Measurements from ENCODE around the gene GH2. TPM values are rescaled to one million over a fixed set of nuclear protein-coding genes. Genes with fewer than 3 reads are reported as not detected.
"Not testable (repeated sequence)": the region's sequence is repeated elsewhere in the genome, so short reads cannot be mapped to it uniquely, and the experiment has no call there.

Gene GH2
- total RNA-seq, 2 donors from 2014 or later: not detected

DNA sequence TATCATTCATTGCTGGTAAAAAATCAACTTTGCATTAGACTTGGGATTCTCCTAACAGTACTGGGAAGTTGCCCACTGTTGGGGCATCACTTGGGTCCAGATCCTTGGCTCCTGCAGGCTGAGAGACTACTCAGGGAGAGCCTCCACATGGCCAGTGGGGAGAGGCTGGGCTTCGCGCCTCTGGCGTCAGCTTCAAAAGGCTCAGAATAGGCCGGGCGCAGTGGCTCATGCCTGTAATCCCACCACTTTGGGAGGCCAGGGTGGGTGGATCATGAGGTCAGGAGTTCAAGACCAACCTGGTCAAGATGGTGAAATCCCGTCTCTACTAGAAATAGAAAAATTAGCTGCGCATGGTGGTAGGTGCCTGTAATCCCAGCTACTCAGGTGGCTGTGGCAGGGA lies 32.7 kb upstream of the GH2 start:
- Histone ChIP-seq H3K9me3 (no peaks in the 10 kb centered on the region), H3K36me3 (no peaks in the 10 kb centered on the region), H3K4me3 (no peak overlapping the region), H3K27ac (no peak overlapping the region), H3K27me3 (replicated peaks; ENCODE audit: insufficient read depth) (no peaks in the 10 kb centered on the region), H3K4me1 (ENCODE audit: control insufficient read depth in 1 of 2, low read depth in 2 of 2) (no peaks in the 10 kb centered on the region)
- no peak for TF ChIP-seq CTCF (IDR thresholded peaks at IDR 0.05)
- DNase-seq (ENCODE audit: low spot score): no peak
- no peak for ATAC-seq (ENCODE audit: insufficient number of reproducible peaks, low FRiP score, low read depth)

GRCh38 chr17:63911657-63912100 lies 29.9 kb upstream of the GH2 start:
- DNase-seq (ENCODE audit: low spot score) (no peak), ATAC-seq (ENCODE audit: insufficient number of reproducible peaks, low FRiP score, low read depth) (no peak)
- H3K4me3 ChIP-seq: no peak overlapping the region

GRCh38 chr17:63911041-63911635 lies 29.4 kb upstream of the GH2 start, which contains the start of gene CSHL1:
TSS of gene CSHL1 (minus strand) at chr17:63911258. CDS start at chr17:63911196, 62 bp downstream.
- Histone ChIP-seq H3K27me3 (replicated peaks; ENCODE audit: insufficient read depth) (no peaks in the 10 kb centered on the region), H3K4me1 (ENCODE audit: control insufficient read depth in 1 of 2, low read depth in 2 of 2) (no peaks in the 10 kb centered on the region)

More at GRCh38 chr17:63911657-63912100, 29.9 kb upstream of the GH2 start:
- Histone ChIP-seq H3K9me3 (no peaks in the 10 kb centered on the region), H3K36me3 (no peaks in the 10 kb centered on the region), H3K4me1 (ENCODE audit: control insufficient read depth in 1 of 2, low read depth in 2 of 2) (no peaks in the 10 kb centered on the region), H3K27ac (no peak overlapping the region), H3K27me3 (replicated peaks; ENCODE audit: insufficient read depth) (no peaks in the 10 kb centered on the region)
- TF ChIP-seq CTCF (IDR thresholded peaks at IDR 0.05): peak; percentile 92

GRCh38 chr17:63910096-63910495 lies 28.4 kb upstream of the GH2 start:
- no peak for TF ChIP-seq CTCF (IDR thresholded peaks at IDR 0.05)
- H3K4me1 ChIP-seq (ENCODE audit: control insufficient read depth in 1 of 2, low read depth in 2 of 2): no peaks in the 10 kb centered on the region
- ATAC-seq (ENCODE audit: insufficient number of reproducible peaks, low FRiP score, low read depth) (no peak), DNase-seq (ENCODE audit: low spot score) (no peak)
- H3K27ac ChIP-seq: no peak overlapping the region
- H3K27me3 ChIP-seq (replicated peaks; ENCODE audit: insufficient read depth): no peaks in the 10 kb centered on the region
- no peaks in the 10 kb centered on the region for H3K36me3 ChIP-seq
- no peak overlapping the region for H3K4me3 ChIP-seq
- no peaks in the 10 kb centered on the region for H3K9me3 ChIP-seq

More at GRCh38 chr17:63911041-63911635, 29.4 kb upstream of the GH2 start, which contains the start of gene CSHL1:
- H3K9me3 ChIP-seq: no peaks in the 10 kb centered on the region
- TF ChIP-seq CTCF (IDR thresholded peaks at IDR 0.05): no peak
- no peak for ATAC-seq (ENCODE audit: insufficient number of reproducible peaks, low FRiP score, low read depth)
- H3K27ac ChIP-seq: no peak within 1 kb of the TSS
- no peak for DNase-seq (ENCODE audit: low spot score)
- H3K4me3 ChIP-seq: no peak within 1 kb of the TSS
- H3K36me3 ChIP-seq: no peaks in the 10 kb centered on the region

- not testable (repeated sequence) for H3K27ac ChIP-seq; H3K36me3 ChIP-seq; DNase-seq (ENCODE audit: low spot score); ATAC-seq (ENCODE audit: insufficient number of reproducible peaks, low FRiP score, low read depth); H3K9me3 ChIP-seq; H3K27me3 ChIP-seq (replicated peaks; ENCODE audit: insufficient read depth); H3K4me3 ChIP-seq; H3K4me1 ChIP-seq (ENCODE audit: control insufficient read depth in 1 of 2, low read depth in 2 of 2)
Measured at GRCh38 chr17:63909586-63909985, 27.8 kb upstream of the GH2 start.

GRCh38 chr17:63907161-63907778 lies 25.5 kb upstream of the GH2 start:
- H3K27me3 ChIP-seq (replicated peaks; ENCODE audit: insufficient read depth); H3K36me3 ChIP-seq; H3K27ac ChIP-seq; DNase-seq (ENCODE audit: low spot score); H3K9me3 ChIP-seq; H3K4me3 ChIP-seq; ATAC-seq (ENCODE audit: insufficient number of reproducible peaks, low FRiP score, low read depth); H3K4me1 ChIP-seq (ENCODE audit: control insufficient read depth in 1 of 2, low read depth in 2 of 2): not testable (repeated sequence)

GRCh38 chr17:63904796-63905195 lies 23.1 kb upstream of the GH2 start:
- DNase-seq (ENCODE audit: low spot score); H3K36me3 ChIP-seq; H3K27ac ChIP-seq; H3K27me3 ChIP-seq (replicated peaks; ENCODE audit: insufficient read depth); H3K9me3 ChIP-seq; H3K4me1 ChIP-seq (ENCODE audit: control insufficient read depth in 1 of 2, low read depth in 2 of 2); ATAC-seq (ENCODE audit: insufficient number of reproducible peaks, low FRiP score, low read depth); H3K4me3 ChIP-seq: not testable (repeated sequence)

DNA sequence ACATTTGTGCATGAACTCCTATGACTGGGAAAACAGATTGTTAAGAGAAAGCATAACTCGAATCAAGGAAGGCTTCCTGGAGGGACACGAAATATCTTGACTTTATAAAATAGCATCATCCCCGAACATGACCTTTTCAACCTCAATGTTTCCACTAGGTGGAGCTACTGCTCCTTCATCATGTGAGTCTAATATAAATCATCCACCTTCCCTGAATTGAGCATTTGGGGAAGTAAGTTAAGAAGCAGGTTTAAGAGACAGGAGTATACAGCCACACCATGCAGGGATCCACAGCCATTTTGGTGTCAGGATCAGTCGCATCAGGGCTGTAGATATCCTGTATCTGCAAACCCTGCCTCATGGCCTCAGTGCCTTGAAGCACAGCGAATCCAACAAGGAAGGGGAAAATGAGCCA lies 22.1 kb upstream of the GH2 start:
- H3K4me1 ChIP-seq (ENCODE audit: control insufficient read depth in 1 of 2, low read depth in 2 of 2); H3K27me3 ChIP-seq (replicated peaks; ENCODE audit: insufficient read depth); DNase-seq (ENCODE audit: low spot score); H3K27ac ChIP-seq; H3K9me3 ChIP-seq; H3K4me3 ChIP-seq; ATAC-seq (ENCODE audit: insufficient number of reproducible peaks, low FRiP score, low read depth); H3K36me3 ChIP-seq: not testable (repeated sequence)

DNA sequence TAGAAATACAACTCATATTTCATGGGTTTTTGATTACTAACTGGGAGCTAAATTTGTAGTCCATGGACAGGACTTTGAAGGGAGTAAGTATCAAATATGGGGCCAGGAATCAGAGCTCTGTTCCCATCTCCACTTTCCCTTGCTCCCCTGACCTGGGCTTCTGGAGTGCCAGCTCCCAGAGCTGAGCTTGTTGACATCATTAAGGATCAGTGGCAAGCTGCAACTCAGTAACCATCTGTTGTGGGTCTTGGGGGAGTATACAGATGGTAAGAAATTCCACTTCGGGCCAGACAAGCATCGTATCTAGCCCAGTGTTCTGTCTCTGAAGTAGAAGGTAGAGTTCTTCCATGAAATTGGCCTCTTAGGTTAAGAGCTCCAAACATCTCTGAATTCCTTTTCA lies 20.2 kb upstream of the GH2 start:
- H3K4me1 ChIP-seq (ENCODE audit: control insufficient read depth in 1 of 2, low read depth in 2 of 2); H3K9me3 ChIP-seq; ATAC-seq (ENCODE audit: insufficient number of reproducible peaks, low FRiP score, low read depth); DNase-seq (ENCODE audit: low spot score); H3K36me3 ChIP-seq; H3K27me3 ChIP-seq (replicated peaks; ENCODE audit: insufficient read depth); H3K27ac ChIP-seq; H3K4me3 ChIP-seq: not testable (repeated sequence)
